Duodenal mucosa (tissue), 2 donors: ENCODE measurements around the gene RAB30.

Source experiments
- H3K27ac ChIP-seq: one replicate; pipeline ENCODE4 v1.7.0; 2013; ENCODE audit warnings: low read depth, low read length
- H3K27me3 ChIP-seq, 2 donors: one replicate each; pipeline ENCODE4 v1.7.0; 2013; ENCODE audit warnings: low read length in 2 of 2, control low read depth in 1 of 2; ENCODE audit not compliant: insufficient read depth in 2 of 2, control insufficient read depth in 1 of 2
- H3K36me3 ChIP-seq, 2 donors: one replicate each; pipeline ENCODE4 v1.7.0; 2013; ENCODE audit warnings: low read length in 2 of 2, control low read depth in 1 of 2; ENCODE audit not compliant: insufficient read depth in 2 of 2, control insufficient read depth in 1 of 2
- H3K4me1 ChIP-seq, 2 donors: one replicate each; pipeline ENCODE4 v1.7.0; 2013; ENCODE audit warnings: low read length in 2 of 2, control low read depth in 1 of 2; ENCODE audit not compliant: insufficient read depth in 2 of 2, control insufficient read depth in 1 of 2
- H3K4me3 ChIP-seq, 2 donors: one replicate each; pipeline ENCODE4 v1.7.0; 2013; ENCODE audit warnings: low read length in 2 of 2, low read depth in 1 of 2
- H3K9ac ChIP-seq, 2 donors: one replicate each; pipeline ENCODE4 v1.7.0; 2013; ENCODE audit warnings: low read length in 2 of 2, low read depth in 1 of 2
- H3K9me3 ChIP-seq, 2 donors: one replicate each; pipeline ENCODE4 v1.7.0; 2013; ENCODE audit warnings: low read length in 2 of 2, control low read depth in 1 of 2; ENCODE audit not compliant: control insufficient read depth in 1 of 2

RAB30 gene

GRCh38 chr11:82989628-82990404, 81.9 kb downstream of the RAB30 start:
- no peaks in the 10 kb centered on the region for H3K9me3 ChIP-seq
- no peak overlapping the region for H3K4me3 ChIP-seq
- H3K27ac ChIP-seq = no peak overlapping the region
- no peak overlapping the region for H3K9ac ChIP-seq
- peaks cover 0 to 17% of the 10 kb centered on the region in 2 donors for H3K36me3 ChIP-seq
- peaks cover 5 to 20% of the 10 kb centered on the region in 2 donors for H3K4me1 ChIP-seq
- no peaks in the 10 kb centered on the region for H3K27me3 ChIP-seq

DNA sequence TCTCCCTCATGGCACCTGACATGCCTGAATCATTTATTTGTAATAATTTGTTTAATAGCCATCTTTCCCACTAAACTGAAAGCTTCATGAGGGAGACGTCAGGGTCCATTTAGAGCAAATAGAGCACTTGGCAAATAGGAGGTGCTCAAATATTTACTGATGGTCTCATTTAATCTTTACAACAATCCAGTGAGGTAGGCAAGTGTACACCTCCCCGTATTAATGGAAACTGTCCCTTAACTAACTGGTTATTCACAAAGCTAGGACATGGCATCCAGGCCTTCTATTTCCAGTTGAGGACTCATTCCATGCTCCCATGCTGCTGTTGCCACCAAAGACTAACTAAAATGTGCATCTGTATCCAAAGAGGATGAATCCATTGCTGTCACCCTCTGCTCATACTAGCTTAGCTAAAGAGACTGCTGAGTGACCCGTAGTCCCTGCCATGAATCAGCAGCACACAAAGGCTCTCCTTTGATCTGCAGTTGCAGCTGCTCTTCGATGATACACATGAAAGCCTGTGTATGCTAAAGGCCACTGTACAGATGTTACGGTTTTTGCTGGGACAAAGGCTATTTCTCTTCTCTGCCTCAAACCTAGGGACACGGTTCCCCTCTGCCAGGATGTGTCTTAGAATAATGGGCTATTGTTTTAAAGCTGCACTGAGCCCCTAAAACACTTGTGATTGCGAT, 82.6 kb downstream of the RAB30 start:
- Histone ChIP-seq H3K36me3 (peaks cover 5 to 24% of the 10 kb centered on the region in 2 donors), H3K27me3 (no peaks in the 10 kb centered on the region), H3K9ac (no peak overlapping the region), H3K9me3 (no peaks in the 10 kb centered on the region), H3K4me3 (no peak overlapping the region), H3K27ac (no peak overlapping the region), H3K4me1 (peaks cover 0 to 13% of the 10 kb centered on the region in 2 donors)

DNA sequence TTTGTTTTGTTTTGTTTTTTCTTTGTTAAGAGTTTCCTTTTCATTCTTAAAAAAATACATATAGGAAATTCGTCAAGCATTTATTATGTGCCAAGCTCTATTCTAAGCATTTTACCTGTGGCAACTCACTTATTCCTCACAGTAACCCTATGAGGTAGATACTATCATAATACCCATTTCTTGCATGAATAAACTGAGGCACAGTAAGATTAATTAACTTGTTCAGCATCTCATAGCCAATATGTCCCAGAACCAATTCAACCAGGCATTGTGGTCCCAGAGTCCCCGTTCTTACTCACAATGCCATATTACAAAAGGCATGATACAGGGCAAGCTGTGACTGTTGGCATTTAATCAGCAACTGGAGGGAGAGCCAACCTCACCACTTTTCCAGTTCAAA, 83.7 kb downstream of the RAB30 start:
- Histone ChIP-seq H3K36me3 (peaks cover 6 to 24% of the 10 kb centered on the region in 2 donors), H3K9me3 (no peaks in the 10 kb centered on the region), H3K27ac (no peak overlapping the region), H3K4me1 (peaks cover 0 to 13% of the 10 kb centered on the region in 2 donors), H3K4me3 (no peak overlapping the region), H3K9ac (no peak overlapping the region), H3K27me3 (no peaks in the 10 kb centered on the region)

DNA sequence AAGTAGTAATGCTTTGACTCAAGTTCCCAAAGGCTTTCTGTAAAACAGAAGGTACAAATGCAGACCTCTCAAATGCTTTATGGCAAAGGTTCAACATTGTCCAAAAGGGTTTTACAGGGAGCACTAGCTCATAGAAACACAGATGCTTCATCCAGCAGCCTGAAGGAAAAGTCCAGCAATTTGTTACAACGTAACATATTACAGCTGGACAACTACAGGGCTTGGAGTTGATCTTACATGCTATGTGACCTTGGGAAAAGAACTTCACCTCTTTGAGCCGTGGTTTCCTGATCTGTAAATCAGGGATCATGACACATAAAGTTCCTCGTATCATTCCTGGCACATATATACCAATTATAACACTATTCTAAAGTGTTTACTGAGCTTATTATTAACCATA, 85.3 kb downstream of the RAB30 start:
- H3K4me3 ChIP-seq = no peak overlapping the region
- peaks cover 0 to 13% of the 10 kb centered on the region in 2 donors for H3K4me1 ChIP-seq
- H3K27me3 ChIP-seq = no peaks in the 10 kb centered on the region
- H3K27ac ChIP-seq = no peak overlapping the region
- peaks cover 6 to 33% of the 10 kb centered on the region in 2 donors for H3K36me3 ChIP-seq
- no peaks in the 10 kb centered on the region for H3K9me3 ChIP-seq
- no peak overlapping the region for H3K9ac ChIP-seq

- Histone ChIP-seq H3K9me3 (no peaks in the 10 kb centered on the region), H3K27ac (no peak overlapping the region), H3K4me3 (no peak overlapping the region), H3K4me1 (peaks cover 0 to 5% of the 10 kb centered on the region in 2 donors), H3K27me3 (no peaks in the 10 kb centered on the region), H3K9ac (no peak overlapping the region), H3K36me3 (peaks cover 6 to 26% of the 10 kb centered on the region in 2 donors)
Measured at GRCh38 chr11:82981852-82982251, 89.8 kb downstream of the RAB30 start.

GRCh38 chr11:82980947-82981346, 90.8 kb downstream of the RAB30 start:
- Histone ChIP-seq H3K4me1 (no peaks in the 10 kb centered on the region), H3K9ac (no peak overlapping the region), H3K27me3 (no peaks in the 10 kb centered on the region), H3K27ac (no peak overlapping the region), H3K36me3 (peaks cover 6 to 21% of the 10 kb centered on the region in 2 donors), H3K4me3 (no peak overlapping the region), H3K9me3 (no peaks in the 10 kb centered on the region)

- H3K36me3 ChIP-seq = peaks cover 6 to 21% of the 10 kb centered on the region in 2 donors
- H3K9me3 ChIP-seq = no peaks in the 10 kb centered on the region
- H3K27me3 ChIP-seq = no peaks in the 10 kb centered on the region
- H3K4me3 ChIP-seq = no peak overlapping the region
- H3K9ac ChIP-seq = no peak overlapping the region
- no peaks in the 10 kb centered on the region for H3K4me1 ChIP-seq
- no peak overlapping the region for H3K27ac ChIP-seq
Measured at GRCh38 chr11:82980292-82980691, 91.4 kb downstream of the RAB30 start.

DNA sequence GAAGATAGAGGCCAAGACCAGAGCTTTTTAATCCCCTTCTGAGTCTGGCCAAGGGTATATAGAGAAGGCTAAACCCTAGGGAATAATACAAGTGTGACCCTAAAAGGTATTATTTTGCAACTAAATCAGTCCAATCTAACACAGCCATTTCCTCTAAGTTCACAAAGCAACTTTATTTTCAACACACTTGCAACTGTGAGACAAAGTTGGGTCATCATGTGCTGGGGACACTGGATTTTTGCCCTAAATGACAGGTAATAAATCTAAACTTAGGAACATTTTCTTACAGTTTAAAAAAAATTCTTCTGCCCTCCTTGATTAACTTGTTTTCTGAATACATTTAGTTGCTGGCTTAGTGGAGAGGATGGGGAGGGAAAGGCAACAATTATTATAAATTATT, 91.9 kb downstream of the RAB30 start:
- no peak overlapping the region for H3K27ac ChIP-seq
- no peak overlapping the region for H3K9ac ChIP-seq
- H3K36me3 ChIP-seq = peaks cover 6 to 20% of the 10 kb centered on the region in 2 donors
- H3K27me3 ChIP-seq = no peaks in the 10 kb centered on the region
- H3K4me1 ChIP-seq = no peaks in the 10 kb centered on the region
- no peak overlapping the region for H3K4me3 ChIP-seq
- no peaks in the 10 kb centered on the region for H3K9me3 ChIP-seq

DNA sequence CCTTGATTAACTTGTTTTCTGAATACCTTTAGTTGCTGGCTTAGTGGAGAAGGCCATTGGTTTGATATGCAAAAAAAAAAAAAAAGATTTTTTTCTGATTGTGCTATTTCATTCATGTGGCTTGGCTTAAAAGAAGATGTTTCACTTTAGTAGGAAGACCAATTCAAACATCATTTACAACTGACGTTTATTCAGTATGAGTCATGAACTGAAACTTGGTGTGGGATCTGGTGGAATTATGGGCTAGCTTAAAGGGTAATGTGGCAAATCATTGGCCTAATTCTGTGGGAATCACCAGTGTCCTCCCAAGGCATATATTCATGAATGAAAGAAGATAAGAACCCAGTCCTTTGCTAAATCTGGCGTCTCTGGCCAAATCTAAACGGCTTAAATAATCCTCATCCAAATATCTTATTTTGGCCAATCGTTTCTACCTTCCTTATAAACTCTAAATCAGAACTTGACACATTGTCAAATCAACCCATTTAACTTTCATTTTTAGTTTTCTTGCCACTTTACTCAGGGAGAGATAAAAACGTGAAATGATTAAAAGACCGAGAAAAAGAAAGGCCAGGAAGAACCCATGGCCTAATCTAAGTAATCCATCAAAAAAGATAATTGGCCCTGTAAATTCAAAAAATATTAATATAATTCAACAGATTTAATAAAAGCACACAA, 93.1 kb downstream of the RAB30 start:
- Histone ChIP-seq H3K36me3 (peaks cover 0 to 12% of the 10 kb centered on the region in 2 donors), H3K9me3 (no peaks in the 10 kb centered on the region), H3K9ac (no peak overlapping the region), H3K27me3 (no peaks in the 10 kb centered on the region), H3K27ac (no peak overlapping the region), H3K4me1 (no peaks in the 10 kb centered on the region), H3K4me3 (no peak overlapping the region)

- no peaks in the 10 kb centered on the region for H3K4me1 ChIP-seq
- H3K27me3 ChIP-seq = no peaks in the 10 kb centered on the region
- peaks cover 0 to 4% of the 10 kb centered on the region in 2 donors for H3K36me3 ChIP-seq
- no peak overlapping the region for H3K27ac ChIP-seq
- H3K9ac ChIP-seq = no peak overlapping the region
- no peaks in the 10 kb centered on the region for H3K9me3 ChIP-seq
- H3K4me3 ChIP-seq = no peak overlapping the region
Measured at GRCh38 chr11:82976786-82977185, 94.9 kb downstream of the RAB30 start.
